GM12878 (cell line): ENCODE results near the gene TCIRG1.

Experiments
- CTCF ChIP-seq, 3 experiments: IDR thresholded peaks in 2 of 3; conservative IDR thresholded peaks in 1 of 3; 2 replicates each; pipeline ENCODE4 v1.5.1; 2011; ENCODE audit warnings: low read depth in 3 of 3, low read length in 3 of 3, mild to moderate bottlenecking in 3 of 3, control low read depth in 2 of 3, moderate library complexity in 2 of 3, inconsistent platforms in 1 of 3, mixed read lengths in 1 of 3; ENCODE audit not compliant: control insufficient read depth in 2 of 3, insufficient read depth in 1 of 3; ENCODE audit errors: extremely low read depth in 1 of 3
- EED ChIP-seq: sonication (generic); IDR thresholded peaks from 2 replicates; pipeline ENCODE4 v1.6.1; 2016; ENCODE audit warnings: antibody characterized with exemption, low read depth
- FOXM1 ChIP-seq: IDR thresholded peaks from 2 replicates; pipeline ENCODE4 v1.6.1; 2012; ENCODE audit warnings: low read depth, mild to moderate bottlenecking, inconsistent platforms, low read length, moderate library complexity
- NFIC ChIP-seq: IDR thresholded peaks from 2 replicates; pipeline ENCODE4 v1.6.1; 2012; ENCODE audit warnings: low read depth, mild to moderate bottlenecking, inconsistent platforms, low read length, moderate library complexity
- NFYB ChIP-seq: IDR thresholded peaks from 2 replicates; pipeline ENCODE4 v1.6.1; 2011; ENCODE audit warnings: low read depth, mild to moderate bottlenecking, low read length, improper control_type of control experiment, moderate library complexity; ENCODE audit not compliant: insufficient read depth
- POLR2A ChIP-seq: IDR thresholded peaks from 2 replicates; pipeline ENCODE4 v1.6.1; 2011; ENCODE audit warnings: low read depth, mild to moderate bottlenecking, low read length
- POLR2AphosphoS2 ChIP-seq: IDR thresholded peaks from 2 replicates; pipeline ENCODE4 v1.6.1; 2011; ENCODE audit warnings: low read depth, mild to moderate bottlenecking, low read length, improper control_type of control experiment, moderate library complexity
- SUPT20H ChIP-seq: IDR thresholded peaks from 2 replicates; pipeline ENCODE4 v1.6.1; 2011; ENCODE audit warnings: low read depth, mild to moderate bottlenecking, low read length, moderate library complexity, borderline replicate concordance; ENCODE audit not compliant: control insufficient read depth
- YY1 ChIP-seq: IDR thresholded peaks from 2 replicates; pipeline ENCODE4 v1.6.1; 2011; ENCODE audit warnings: low read depth, mild to moderate bottlenecking, low read length
- TF ChIP-seq, protein P1 (sequence below): IDR thresholded peaks from 2 replicates; pipeline ENCODE4 v1.6.1; 2012; ENCODE audit warnings: low read depth, low read length, improper control_type of control experiment
- TF ChIP-seq, protein P2 (sequence below): fragments of 450-650 bp; IDR thresholded peaks from 2 replicates; pipeline ENCODE4 v1.6.1; 2018; ENCODE audit warnings: borderline replicate concordance, mild to moderate bottlenecking; ENCODE audit not compliant: partially characterized antibody

GRCh38 chr11:68047437-68048290, 8.8 kb downstream of the TCIRG1 start:
- TF ChIP-seq YY1, result no peak
- no peak for TF ChIP-seq NFIC
- no peak for TF ChIP-seq EED
- no peak for TF ChIP-seq FOXM1
- TF ChIP-seq POLR2A, result no peak; the same call in 1 of the 2 replicates
- no peak for TF ChIP-seq CTCF (IDR thresholded peaks at IDR 0.05 in 2 of 3, conservative IDR thresholded peaks at IDR 0.05 in 1 of 3; ENCODE audit: control insufficient read depth in 2 of 3, extremely low read depth in 1 of 3, insufficient read depth in 1 of 3, low read depth in 3 of 3, low read length in 3 of 3)
- no peak for TF ChIP-seq NFYB
- TF ChIP-seq SUPT20H, result no peak
- TF ChIP-seq, protein P1, sequence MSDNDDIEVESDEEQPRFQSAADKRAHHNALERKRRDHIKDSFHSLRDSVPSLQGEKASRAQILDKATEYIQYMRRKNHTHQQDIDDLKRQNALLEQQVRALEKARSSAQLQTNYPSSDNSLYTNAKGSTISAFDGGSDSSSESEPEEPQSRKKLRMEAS, result no peak
- no peak for TF ChIP-seq POLR2AphosphoS2
- TF ChIP-seq, protein P2, sequence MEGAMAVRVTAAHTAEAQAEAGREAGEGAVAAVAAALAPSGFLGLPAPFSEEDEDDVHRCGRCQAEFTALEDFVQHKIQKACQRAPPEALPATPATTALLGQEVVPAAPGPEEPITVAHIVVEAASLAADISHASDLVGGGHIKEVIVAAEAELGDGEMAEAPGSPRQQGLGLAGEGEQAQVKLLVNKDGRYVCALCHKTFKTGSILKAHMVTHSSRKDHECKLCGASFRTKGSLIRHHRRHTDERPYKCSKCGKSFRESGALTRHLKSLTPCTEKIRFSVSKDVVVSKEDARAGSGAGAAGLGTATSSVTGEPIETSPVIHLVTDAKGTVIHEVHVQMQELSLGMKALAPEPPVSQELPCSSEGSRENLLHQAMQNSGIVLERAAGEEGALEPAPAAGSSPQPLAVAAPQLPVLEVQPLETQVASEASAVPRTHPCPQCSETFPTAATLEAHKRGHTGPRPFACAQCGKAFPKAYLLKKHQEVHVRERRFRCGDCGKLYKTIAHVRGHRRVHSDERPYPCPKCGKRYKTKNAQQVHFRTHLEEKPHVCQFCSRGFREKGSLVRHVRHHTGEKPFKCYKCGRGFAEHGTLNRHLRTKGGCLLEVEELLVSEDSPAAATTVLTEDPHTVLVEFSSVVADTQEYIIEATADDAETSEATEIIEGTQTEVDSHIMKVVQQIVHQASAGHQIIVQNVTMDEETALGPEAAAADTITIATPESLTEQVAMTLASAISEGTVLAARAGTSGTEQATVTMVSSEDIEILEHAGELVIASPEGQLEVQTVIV, result no peak
